ENCODE data around the gene FAM177A1. TPM values are rescaled to one million over a fixed set of nuclear protein-coding genes. Genes with fewer than 3 reads are reported as not detected.
A peak's percentile ranks its signal among the peaks of the same experiment; 100 is the strongest.

The FAM177A1 gene
- total and polyA plus RNA-seq, 9 of the 15 experiments (the other 6 are each of a cell fraction or from before 2014, with no cell fraction given), result 7.7 to 36.2 (median 29.9) TPM

- TF ChIP-seq SMARCB1 (IDR thresholded peaks at IDR 0.05; ENCODE audit: insufficient read length, low read depth) (no peak), MXD1 (CRISPR knock-in tag; IDR thresholded peaks at IDR 0.05; ENCODE audit: borderline replicate concordance, poor library complexity, severe bottlenecking) (no peak), TARDBP (IDR thresholded peaks at IDR 0.05) (no peak), BMI1 (IDR thresholded peaks at IDR 0.05; ENCODE audit: low read length) (0 out of 2 replicates have a peak, but pooled peaks have one; percentile 35), ZNF551 (CRISPR knock-in tag; IDR thresholded peaks at IDR 0.05) (no peak), PHB2 (IDR thresholded peaks at IDR 0.05; ENCODE audit: low read depth) (no peak), POLR3G (IDR thresholded peaks at IDR 0.05; ENCODE audit: extremely low read depth, insufficient read length, insufficient replicate concordance) (no peak), RNF219 (CRISPR knock-in tag; IDR thresholded peaks at IDR 0.05) (no peak), GATAD2A (IDR thresholded peaks at IDR 0.05) (no peak), KHSRP (IDR thresholded peaks at IDR 0.05) (no peak), SRSF9 (IDR thresholded peaks at IDR 0.05; ENCODE audit: borderline replicate concordance, low read depth, low read length) (no peak), ZSCAN32 (CRISPR knock-in tag; IDR thresholded peaks at IDR 0.05) (no peak), RCOR1 (IDR thresholded peaks at IDR 0.05; ENCODE audit: borderline replicate concordance in 1 of 2, low read depth in 2 of 2, low read length in 2 of 2) (peak in 1 of 2 experiments; percentile 23; a peak in 1 of 4 replicates), LEF1 (IDR thresholded peaks at IDR 0.05) (no peak), FOSL1 (tag; conservative IDR thresholded peaks at IDR 0.05) (no peak), ESRRA (IDR thresholded peaks at IDR 0.05; ENCODE audit: borderline replicate concordance, low read depth) (no peak), ZZZ3 (IDR thresholded peaks at IDR 0.05) (no peak)
Measured at GRCh38 chr14:35121887-35122695, 76.0 kb downstream of the FAM177A1 start, which contains the start of the genes PPP2R3C and PRORP (continued).

Measured in K562 (cell line).